C4-2B (cell line): Measurements from ENCODE around the gene HTR3B.

Experiments used
- ZFX ChIP-seq: fragments of 450-650 bp; IDR thresholded peaks from 2 replicates; pipeline ENCODE4 v1.6.1; 2017
- TF ChIP-seq, protein P1 (sequence below): fragments of 450-650 bp; conservative IDR thresholded peaks from 2 replicates; pipeline ENCODE4 v1.5.1; 2017; ENCODE audit warnings: mild to moderate bottlenecking

DNA sequence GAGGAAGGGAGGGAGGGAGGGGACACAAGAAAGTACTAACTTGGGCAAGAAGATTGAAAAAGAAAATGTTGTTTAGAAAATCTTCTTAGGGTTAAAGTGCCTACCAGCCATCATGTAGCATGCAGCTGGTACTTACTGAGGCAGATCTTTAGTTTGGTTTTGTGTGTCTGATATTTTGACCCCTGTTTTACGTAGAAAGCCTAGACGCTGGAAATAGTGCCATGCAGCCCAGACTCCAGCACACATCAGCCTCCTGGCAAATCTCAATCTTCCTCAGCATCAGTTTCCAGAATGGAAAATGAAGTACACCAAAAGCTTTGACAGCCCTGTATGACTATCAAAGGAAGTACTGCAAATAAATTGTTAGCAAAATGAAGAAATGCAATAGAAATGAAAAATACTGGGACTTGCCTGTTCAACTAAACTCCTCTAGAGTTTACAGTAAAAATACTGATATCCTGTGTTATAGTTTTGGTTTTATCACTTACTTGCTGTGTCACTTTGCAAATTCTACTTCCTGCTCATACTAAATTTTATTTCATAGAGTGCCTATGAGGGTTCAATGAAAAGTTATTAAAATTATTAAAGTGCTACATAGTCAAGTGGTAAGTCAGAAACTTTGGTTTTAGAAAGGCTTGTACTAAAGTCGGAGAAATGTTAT is 36.6 kb upstream of the HTR3B start:
- TF ChIP-seq, protein P1, sequence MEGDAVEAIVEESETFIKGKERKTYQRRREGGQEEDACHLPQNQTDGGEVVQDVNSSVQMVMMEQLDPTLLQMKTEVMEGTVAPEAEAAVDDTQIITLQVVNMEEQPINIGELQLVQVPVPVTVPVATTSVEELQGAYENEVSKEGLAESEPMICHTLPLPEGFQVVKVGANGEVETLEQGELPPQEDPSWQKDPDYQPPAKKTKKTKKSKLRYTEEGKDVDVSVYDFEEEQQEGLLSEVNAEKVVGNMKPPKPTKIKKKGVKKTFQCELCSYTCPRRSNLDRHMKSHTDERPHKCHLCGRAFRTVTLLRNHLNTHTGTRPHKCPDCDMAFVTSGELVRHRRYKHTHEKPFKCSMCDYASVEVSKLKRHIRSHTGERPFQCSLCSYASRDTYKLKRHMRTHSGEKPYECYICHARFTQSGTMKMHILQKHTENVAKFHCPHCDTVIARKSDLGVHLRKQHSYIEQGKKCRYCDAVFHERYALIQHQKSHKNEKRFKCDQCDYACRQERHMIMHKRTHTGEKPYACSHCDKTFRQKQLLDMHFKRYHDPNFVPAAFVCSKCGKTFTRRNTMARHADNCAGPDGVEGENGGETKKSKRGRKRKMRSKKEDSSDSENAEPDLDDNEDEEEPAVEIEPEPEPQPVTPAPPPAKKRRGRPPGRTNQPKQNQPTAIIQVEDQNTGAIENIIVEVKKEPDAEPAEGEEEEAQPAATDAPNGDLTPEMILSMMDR, result no peak
- TF ChIP-seq ZFX, result no peak
